Hepatocyte (in vitro differentiated cells): ENCODE data around the gene NADK2.

Source experiments
- EZH2 ChIP-seq: fragments of 200-600 bp; sonication (generic); IDR thresholded peaks from 2 replicates; pipeline ENCODE4 v1.6.1; 2016; ENCODE audit warnings: antibody characterized with exemption, mild to moderate bottlenecking, borderline replicate concordance
- TF ChIP-seq, protein P1 (sequence below): fragments of 200-600 bp; sonication (generic); IDR thresholded peaks from 2 replicates; pipeline ENCODE4 v1.5.1; 2016; ENCODE audit warnings: antibody characterized with exemption, mild to moderate bottlenecking; ENCODE audit not compliant: poor library complexity

DNA sequence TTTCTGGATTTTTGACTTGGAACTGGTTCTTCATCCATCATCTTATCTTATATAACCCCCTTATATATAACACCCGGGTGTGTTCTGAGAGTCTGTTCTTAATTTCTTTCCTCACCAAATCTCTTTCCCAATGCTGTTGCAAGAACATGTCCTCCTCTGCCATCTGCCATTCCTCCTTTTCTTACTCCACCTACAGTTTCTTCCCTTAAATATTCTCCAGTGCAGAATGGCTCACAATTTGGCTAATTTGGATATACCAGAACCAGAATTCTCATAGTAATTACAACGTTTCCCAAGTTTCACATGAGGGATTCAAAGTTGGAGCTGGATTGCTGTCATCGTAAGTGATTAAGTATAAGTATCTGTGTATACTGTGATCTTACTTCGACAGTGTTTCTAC, 61.8 kb downstream of the NADK2 start:
- TF ChIP-seq, protein P1, sequence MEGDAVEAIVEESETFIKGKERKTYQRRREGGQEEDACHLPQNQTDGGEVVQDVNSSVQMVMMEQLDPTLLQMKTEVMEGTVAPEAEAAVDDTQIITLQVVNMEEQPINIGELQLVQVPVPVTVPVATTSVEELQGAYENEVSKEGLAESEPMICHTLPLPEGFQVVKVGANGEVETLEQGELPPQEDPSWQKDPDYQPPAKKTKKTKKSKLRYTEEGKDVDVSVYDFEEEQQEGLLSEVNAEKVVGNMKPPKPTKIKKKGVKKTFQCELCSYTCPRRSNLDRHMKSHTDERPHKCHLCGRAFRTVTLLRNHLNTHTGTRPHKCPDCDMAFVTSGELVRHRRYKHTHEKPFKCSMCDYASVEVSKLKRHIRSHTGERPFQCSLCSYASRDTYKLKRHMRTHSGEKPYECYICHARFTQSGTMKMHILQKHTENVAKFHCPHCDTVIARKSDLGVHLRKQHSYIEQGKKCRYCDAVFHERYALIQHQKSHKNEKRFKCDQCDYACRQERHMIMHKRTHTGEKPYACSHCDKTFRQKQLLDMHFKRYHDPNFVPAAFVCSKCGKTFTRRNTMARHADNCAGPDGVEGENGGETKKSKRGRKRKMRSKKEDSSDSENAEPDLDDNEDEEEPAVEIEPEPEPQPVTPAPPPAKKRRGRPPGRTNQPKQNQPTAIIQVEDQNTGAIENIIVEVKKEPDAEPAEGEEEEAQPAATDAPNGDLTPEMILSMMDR, result no peak
- no peak for TF ChIP-seq EZH2
